ENCODE results near the gene SCGB1A1.

SCGB1A1 gene

DNA sequence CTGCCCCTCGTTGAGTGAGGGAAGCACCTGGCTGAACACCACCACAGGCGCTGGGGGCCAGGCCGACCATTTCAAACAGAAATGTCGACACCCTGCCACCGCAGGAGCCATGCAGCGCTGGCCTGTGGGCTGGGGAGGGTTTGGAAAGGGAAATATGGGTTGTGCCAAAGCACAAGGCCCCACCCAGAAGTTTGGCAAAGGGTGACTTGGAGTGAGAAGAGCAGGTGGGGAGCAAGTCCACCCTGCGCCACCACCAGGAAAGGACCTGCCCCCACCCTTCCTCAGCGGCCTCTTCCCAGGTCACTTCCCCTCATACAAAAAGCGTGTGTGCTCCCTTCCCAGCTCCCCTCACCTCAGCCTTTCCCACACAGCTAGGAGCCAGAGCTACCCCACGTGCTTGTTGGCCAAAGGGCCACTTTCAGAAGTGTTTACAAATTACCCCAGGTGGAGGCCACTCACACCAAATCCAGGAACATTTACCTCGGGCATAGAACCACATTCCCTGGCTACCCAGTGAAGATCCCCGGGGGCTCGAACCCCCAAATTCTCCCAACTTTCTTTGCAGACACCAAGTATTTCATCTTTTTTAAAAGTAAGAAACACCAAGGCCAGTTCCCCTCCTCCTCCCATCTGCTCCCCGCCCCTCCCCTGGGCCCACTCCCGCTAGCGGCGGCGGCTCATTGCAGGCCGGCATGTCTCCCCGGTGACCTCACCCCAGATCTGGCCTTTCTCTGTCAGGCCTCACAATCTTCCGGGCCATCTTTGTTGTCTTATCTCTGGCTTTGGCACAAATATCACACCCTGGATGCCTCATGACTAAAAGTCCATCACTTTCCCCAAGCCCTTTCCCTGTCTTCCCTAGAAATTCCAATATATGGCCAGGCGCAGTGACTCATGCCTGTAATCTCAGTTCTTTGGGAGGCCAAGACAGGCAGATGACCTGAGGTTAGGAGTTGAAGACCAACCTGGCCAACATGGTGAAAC lies 20.5 kb upstream of the SCGB1A1 start:
- DNase-seq = no peak

DNA sequence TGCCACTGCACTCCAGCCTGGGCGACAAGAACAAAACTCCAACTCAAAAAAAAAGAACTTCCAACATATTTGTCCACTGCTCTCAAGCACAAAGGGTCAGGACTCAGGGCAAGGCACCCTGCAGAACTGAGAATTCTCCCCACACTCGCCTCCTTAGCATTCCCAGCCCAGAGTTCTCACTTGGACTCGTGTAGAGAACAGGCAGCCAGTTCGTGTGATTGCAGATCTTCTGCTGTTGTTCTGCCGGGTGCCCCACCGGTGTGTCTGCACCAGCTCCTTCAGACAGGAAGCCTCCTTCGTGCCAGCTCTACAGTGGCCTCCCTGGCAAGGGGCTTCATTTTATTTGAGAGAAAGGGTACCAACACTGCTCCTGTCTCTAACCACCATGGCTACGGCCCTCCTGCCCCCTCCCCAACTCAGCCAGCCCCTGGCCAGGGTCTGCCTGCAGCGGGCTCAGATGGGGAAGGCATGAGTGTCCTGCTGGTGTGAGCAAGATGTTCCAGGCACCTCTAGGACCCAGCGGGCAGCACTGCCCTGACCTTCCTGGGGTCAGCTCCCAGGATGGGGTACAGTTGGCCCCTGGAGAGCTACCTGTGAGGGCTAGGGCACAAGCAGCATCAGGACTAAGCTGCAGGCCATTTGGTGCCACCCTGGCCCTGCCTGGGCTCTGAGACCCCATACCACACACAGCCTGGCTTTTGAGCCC lies 19.5 kb upstream of the SCGB1A1 start:
- no peak for DNase-seq

DNA sequence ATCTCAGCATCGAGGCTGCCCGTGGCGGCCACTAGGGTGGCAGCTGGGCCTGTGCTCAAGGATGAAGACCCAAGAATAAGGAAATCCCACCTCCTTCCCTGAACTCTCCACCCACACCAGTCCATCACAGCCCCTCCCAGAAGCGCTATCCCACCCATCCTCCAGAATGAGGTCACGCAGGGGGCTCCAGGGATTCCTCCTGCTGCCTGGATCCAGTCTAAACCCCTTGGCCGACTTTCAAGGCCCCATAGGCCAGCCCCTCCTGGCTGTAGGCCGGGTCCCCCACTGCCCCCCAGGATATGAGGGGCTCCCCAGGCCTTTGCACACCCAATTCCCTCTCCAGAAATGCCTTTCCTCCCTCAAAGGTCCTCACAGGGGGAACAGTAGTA lies 19.0 kb upstream of the SCGB1A1 start:
- no peak for DNase-seq

GRCh38 chr11:62400281-62400680 lies 18.6 kb upstream of the SCGB1A1 start:
- no peak for DNase-seq

GRCh38 chr11:62400760-62401159 lies 18.1 kb upstream of the SCGB1A1 start:
- DNase-seq = no peak

DNA sequence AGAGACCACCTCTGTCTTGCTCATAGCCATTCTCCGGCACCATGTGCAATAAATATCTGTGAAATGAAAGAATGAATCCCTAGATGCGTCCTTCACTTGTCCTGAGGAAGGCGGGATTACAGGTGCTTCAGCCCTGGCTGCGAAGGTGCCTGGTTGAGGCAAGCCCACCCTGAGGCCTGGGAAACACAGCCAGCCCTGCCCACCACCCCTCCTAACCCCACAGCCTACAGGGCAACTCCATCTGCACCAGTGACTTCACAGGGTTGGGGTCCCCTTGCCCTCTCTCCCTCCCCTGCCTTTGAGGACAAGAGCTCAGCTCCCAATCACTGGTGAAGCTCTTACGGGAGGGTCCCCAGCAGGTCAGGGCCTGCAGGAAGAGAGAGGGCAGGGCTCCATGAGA lies 17.5 kb upstream of the SCGB1A1 start:
- no peak for DNase-seq

DNA sequence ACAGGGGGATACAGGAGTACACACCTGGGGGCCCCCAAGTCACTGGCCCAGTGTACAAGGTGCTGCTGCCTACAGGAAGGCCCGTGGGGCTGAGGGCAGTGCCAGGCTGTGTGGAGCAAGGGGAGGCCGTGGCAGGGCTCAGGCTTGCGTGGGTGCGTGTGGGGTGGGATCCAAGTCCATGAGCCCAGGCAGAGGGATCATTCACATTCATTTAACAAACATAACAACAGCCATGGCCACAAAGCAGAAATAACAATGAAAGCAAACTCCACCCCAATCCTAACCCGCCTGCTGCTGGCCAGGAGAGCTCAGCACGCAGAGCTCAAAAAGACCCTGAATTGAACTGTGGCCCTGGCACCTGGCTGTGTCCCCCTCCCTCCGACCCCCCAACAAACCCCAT lies 17.0 kb upstream of the SCGB1A1 start:
- DNase-seq = no peak

DNA sequence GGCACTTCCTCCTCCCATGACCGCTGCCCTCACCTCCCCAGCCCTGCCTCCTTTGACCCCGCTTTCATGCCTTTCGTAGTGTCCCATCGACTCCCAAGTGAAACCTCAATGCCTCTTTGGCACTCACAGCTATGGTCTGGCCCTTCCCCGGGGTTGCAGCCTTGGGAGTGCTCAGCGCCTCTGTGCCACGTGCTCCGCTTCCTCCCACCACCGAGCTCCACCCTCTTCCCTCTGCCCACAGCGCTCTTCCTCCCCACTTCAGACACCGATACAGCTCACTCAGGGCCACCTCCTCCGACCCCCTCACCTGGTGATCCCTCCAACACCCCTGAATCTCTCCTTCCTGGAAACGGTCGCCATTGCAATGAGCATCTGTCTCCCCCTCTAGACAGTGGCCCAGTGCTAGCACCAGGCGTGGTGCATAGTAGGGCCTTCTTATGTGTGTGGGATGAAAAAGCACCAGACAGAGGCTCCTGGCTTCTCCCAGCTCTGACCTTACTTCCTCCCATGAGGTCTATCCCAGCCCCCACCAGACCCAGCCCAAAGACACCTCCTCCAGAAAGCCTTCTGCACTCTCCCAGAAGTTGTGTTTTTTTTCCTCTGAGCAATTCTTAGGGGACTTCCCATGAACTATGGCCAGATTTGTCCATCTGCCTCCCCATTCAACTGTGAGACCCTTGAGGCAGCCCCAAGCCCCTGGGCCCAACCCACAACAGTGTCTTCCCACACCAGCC lies 16.4 kb upstream of the SCGB1A1 start:
- DNase-seq = peak; percentile 64

GRCh38 chr11:62402960-62403730 lies 15.7 kb upstream of the SCGB1A1 start:
- no peak for DNase-seq

GRCh38 chr11:62404435-62404834 lies 14.4 kb upstream of the SCGB1A1 start:
- DNase-seq = no peak

GRCh38 chr11:62404901-62405300 lies 13.9 kb upstream of the SCGB1A1 start:
- no peak for DNase-seq

DNA sequence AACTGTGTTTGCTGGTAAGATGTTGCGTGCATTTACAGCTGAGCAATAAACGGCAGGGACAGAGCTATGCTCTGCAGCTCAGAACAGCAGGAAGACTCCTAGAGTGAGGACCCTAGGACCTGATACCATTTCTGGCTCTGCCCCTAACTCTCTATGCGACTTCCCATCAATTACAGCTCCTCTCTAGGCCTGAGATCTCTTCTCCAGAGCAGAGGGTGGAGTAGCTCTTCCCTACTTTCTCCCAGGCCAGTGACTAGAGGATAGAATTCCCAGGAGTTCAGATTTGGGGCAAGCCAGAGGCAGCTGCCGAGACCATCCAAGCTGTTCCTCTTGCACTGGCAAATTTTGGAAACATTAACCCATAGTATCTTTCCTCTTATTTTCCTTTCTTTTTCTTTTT lies 12.8 kb upstream of the SCGB1A1 start:
- no peak for DNase-seq

DNA sequence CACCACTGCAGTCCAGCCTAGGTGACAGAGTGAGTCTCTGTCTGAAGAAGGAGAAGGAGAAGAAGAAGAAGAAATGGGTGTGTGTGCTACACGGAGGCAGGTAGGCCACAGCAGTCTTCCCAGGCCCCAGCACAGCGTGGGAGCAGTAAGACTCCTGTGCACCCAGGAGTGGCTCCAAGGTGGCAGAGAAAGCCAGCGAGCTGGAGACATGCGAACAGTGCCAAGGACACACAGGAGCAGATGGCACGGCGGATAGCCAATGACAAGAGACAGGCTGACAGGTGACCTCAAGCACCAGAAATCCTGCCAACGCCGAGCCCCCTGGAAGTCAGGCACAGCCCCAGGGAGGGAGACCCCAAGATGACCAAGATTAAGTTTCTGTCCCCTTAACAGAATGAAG lies 9.0 kb upstream of the SCGB1A1 start:
- no peak for DNase-seq

GRCh38 chr11:62410972-62411371 lies 7.9 kb upstream of the SCGB1A1 start:
- no peak for DNase-seq

GRCh38 chr11:62411524-62411923 lies 7.3 kb upstream of the SCGB1A1 start:
- no peak for DNase-seq

DNA sequence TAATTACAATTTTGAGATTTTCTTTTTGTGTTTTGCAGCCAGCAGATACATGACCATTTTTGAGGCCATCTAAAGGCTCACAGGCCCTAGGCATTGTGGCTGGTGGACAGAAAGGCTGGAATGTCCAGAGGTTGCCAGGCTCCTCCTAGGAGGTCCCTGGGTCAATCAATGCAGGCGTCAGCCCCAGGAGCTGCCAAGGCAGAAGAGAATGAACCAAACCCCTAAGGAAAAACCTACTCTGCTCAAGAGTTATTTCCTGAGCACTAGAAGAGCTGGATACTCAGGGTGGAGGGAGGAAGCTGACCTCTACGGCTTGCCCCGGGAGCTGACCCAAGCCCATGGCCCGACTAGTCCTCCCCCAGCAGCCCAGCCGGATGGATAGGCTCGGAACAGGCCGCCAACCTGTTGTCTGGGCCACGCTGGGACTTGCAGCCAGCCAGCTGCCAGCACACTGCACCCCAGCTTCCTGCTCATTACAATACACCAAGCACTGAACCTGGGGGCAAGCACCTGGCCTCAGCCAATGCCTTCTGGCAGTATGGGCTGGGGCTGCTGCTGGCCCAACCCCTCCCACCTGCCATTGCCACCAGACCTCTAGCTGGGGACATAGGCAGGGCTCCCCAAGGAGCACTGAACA lies 5.7 kb upstream of the SCGB1A1 start:
- DNase-seq = no peak

DNA sequence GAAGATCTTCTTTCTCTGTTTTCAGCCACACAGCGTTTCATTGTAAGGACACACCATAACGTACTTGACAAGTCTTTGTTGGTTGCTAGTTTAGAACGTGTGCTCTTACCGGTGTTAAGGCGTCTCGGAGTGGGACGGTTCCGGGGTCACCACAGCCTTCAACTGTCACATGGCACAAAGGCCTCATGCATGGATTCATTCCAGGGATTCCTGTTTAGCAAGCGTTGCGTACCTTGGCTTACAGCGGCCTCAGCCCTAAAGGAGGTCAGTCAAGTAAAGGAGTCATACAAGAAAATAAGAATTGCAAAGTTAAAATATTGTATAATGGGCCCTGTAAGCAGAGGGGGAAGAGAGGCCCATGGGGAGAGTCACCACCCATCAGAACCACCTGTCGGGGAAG lies 2.2 kb upstream of the SCGB1A1 start:
- no peak for DNase-seq

- no peak for DNase-seq
Observed at GRCh38 chr11:62418136-62418535, 697 bp upstream of the SCGB1A1 start.

- DNase-seq = no peak
Observed at GRCh38 chr11:62419314-62419929, 589 bp downstream of the SCGB1A1 start.

DNA sequence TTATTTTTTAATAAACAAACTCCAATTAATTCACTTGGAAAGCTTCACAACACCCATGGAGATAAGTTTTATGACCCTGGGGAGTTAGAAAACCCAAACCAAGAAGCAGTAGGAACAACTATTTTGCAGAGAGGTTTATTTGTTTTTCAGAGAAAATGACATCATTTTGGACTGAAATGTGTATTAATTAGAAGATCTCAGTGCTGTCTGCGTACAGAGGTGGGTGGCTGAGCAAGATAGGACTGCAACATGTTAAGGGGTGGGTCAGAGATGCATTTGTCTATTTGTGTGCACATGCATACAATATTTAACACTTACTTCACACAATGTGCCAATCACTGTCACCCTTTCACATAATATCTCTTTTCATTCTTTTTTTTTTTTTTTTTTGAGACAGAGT lies 1.1 kb downstream of the SCGB1A1 start:
- DNase-seq = no peak

DNA sequence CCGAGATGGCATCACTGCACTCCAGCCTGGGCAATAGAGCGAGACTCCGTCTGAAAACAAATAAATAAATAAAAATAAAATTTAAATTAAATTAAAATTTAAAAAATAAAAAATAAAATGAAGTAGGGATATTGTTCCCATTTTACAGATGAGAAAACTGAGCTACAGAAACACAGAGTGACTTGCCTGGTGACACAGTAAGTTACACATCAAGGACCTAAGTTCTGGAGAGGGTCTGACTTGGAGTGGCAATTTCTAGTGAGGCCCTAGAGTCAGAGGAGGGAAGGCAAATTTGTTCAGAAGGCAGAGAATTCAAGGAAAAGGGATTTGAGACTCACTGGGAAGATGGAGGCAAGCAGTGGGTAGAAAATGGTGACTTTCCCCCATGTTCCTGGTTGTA lies 2.0 kb downstream of the SCGB1A1 start:
- DNase-seq = no peak

DNA sequence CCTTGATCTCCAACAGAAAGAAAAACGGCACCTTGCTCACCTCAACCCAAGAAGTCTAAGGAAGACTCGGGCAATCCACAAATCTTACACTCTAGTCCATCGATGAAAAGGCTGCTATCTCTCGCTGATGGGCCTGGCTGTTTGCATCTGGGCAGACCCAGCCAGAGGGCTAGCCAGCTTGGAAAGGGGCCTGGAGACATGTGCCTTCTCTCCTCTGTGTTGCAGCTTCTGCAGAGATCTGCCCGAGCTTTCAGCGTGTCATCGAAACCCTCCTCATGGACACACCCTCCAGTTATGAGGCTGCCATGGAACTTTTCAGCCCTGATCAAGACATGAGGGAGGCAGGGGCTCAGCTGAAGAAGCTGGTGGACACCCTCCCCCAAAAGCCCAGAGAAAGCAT lies 3.2 kb downstream of the SCGB1A1 start:
- no peak for DNase-seq

Measured in activated CD4-positive, CD25-positive, alpha-beta regulatory T cell treated with anti-CD3 and anti-CD28 coated beads, Interleukin-2, amount 50 U/mL, for 72 hours (primary cell).